Measurements from ENCODE around the gene WDPCP.

The WDPCP gene

GRCh38 chr2:63432373-63432772 is 155.9 kb downstream of the WDPCP start:
- no peak for TF ChIP-seq TAF1 (IDR thresholded peaks at IDR 0.05; ENCODE audit: low read depth)
- no peak for TF ChIP-seq REST (IDR thresholded peaks at IDR 0.05; ENCODE audit: low read depth)
- TF ChIP-seq EGR1 (IDR thresholded peaks at IDR 0.05), result no peak

- TF ChIP-seq REST (IDR thresholded peaks at IDR 0.05; ENCODE audit: low read depth) (no peak), CEBPB (IDR thresholded peaks at IDR 0.05) (no peak), TCF12 (IDR thresholded peaks at IDR 0.05; ENCODE audit: low read depth) (no peak)
These were observed 162.7 kb downstream of the WDPCP start for GRCh38 chr2:63425606-63426005.

DNA sequence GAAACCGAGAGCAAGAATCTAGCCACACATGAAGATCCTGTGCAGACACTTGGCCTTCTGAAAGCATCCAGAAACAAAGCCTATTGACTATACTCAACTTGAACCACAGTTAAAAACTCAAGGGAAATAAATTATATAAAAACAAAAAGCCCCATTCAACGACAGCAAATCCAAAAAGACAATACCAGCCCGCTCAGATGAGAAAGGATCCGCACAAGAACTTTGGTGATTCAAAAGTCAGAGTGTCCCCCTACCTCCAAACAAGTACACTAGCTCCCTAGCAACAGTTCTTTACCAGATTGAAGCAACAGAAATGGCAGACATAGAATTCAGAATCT is 163.2 kb downstream of the WDPCP start:
- TF ChIP-seq TCF12 (IDR thresholded peaks at IDR 0.05; ENCODE audit: low read depth) (no peak), EP300 (IDR thresholded peaks at IDR 0.05; ENCODE audit: borderline replicate concordance) (no peak), RAD21 (IDR thresholded peaks at IDR 0.05; ENCODE audit: low read depth) (no peak), YY1 (IDR thresholded peaks at IDR 0.05; ENCODE audit: low read depth) (no peak), EGR1 (IDR thresholded peaks at IDR 0.05) (no peak), USF1 (IDR thresholded peaks at IDR 0.05) (no peak)

DNA sequence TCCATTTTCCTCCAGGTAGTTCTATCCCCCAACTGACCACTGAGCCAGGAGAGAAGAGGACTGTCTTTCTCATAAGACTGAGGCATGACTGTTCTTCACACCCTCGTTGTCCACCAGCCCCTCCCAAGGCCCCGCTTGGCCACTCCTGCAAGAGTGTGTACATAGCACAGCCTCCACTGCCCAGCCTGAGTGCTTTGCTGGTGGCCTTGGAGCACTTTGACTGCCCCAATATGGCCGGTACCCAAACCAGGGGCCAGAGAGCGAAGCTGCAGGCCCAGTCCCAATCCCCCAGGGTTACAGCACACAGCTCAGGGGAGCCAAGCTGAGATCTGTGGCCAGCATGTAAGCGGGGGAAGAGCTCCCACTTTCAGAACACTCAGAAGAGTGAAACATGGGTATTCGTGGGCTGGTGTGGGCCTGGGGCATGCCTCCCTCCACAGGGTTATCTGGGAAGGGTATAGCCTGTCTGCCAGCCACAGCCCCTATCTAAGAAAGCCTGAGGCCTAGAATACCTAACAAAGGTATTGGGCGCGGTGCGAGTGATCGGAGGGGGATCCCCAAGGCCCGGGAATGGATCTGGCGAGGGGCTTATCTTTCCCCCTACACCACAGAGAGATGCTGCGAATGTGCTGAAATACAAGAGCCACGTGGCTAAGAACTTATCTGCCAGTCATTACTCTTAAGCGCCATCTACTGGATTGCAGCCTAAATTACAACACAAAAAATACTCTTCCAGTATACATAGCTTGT is 163.8 kb downstream of the WDPCP start:
- TF ChIP-seq TCF12 (IDR thresholded peaks at IDR 0.05; ENCODE audit: low read depth) (no peak), ZBTB7A (IDR thresholded peaks at IDR 0.05; ENCODE audit: low read depth) (no peak), NFIC (IDR thresholded peaks at IDR 0.05) (no peak), TEAD4 (IDR thresholded peaks at IDR 0.05) (no peak), YY1 (IDR thresholded peaks at IDR 0.05; ENCODE audit: low read depth) (no peak), CREB1 (IDR thresholded peaks at IDR 0.05; ENCODE audit: low read depth) (no peak), RAD21 (IDR thresholded peaks at IDR 0.05; ENCODE audit: low read depth) (peak; percentile 77), EGR1 (IDR thresholded peaks at IDR 0.05) (no peak), TAF1 (IDR thresholded peaks at IDR 0.05; ENCODE audit: low read depth) (no peak), REST (IDR thresholded peaks at IDR 0.05; ENCODE audit: low read depth) (no peak), FOXM1 (IDR thresholded peaks at IDR 0.05; ENCODE audit: borderline replicate concordance, low read depth) (no peak), USF1 (IDR thresholded peaks at IDR 0.05) (peak; percentile 79), EP300 (IDR thresholded peaks at IDR 0.05; ENCODE audit: borderline replicate concordance) (no peak), MAX (IDR thresholded peaks at IDR 0.05) (peak; percentile 88), CEBPB (IDR thresholded peaks at IDR 0.05) (no peak)

DNA sequence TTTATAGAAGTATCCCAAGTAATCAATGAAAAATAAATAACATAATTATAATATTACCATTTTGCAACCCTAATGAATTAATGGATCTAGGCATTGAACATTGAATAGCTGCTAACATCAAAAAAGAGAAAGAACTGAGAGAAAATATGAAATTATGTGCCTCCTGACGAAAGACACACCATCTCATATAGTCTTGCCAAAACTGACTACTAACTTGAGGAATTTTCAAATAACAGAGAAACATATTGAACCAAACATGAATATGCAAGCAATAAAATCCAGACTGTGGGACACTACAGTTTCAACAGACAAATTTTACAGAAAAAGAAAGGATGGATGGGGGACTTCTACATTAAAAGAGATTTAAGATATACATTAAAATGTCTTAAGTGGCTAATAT is 165.7 kb downstream of the WDPCP start:
- TF ChIP-seq USF1 (IDR thresholded peaks at IDR 0.05), result no peak
- no peak for TF ChIP-seq TEAD4 (IDR thresholded peaks at IDR 0.05)
- no peak for TF ChIP-seq ZBTB7A (IDR thresholded peaks at IDR 0.05; ENCODE audit: low read depth)
- no peak for TF ChIP-seq NFIC (IDR thresholded peaks at IDR 0.05)

Measured in Ishikawa (cell line).